Kidney tubule cell (primary cell): ENCODE data around the gene TOR2A.
"Not testable (repeated sequence)": the region's sequence is repeated elsewhere in the genome, so short reads cannot be mapped to it uniquely, and the experiment has no call there.

Experiments used
- DNase-seq: peaks from one replicate; pipeline ENCODE4 v3.0.0-alpha.2; 2018; ENCODE audit warnings: low spot score

The TOR2A gene

GRCh38 chr9:127768698-127769097 is 33.6 kb upstream of the TOR2A start:
- DNase-seq, result no peak

DNA sequence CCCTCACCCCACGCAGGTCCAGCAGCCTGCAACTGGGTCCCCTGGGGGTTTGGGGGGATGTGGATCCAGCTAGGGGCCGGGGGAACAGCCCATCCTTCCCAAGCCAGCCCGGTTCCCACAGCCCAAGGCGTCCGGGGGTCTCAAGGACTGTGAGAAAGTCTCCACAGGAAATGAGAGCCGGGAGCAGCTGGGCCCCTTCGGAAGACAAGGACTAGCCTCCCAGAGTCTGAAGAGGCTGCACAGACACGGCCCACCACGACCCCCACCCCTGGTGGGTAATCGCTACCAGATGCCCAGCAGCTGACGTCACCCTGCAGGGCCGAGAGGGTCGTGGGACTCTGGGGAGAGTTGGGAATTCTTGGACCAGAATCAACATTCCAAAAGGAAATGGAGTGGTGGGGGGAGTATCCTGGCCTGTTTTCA is 32.8 kb upstream of the TOR2A start:
- no peak for DNase-seq

DNA sequence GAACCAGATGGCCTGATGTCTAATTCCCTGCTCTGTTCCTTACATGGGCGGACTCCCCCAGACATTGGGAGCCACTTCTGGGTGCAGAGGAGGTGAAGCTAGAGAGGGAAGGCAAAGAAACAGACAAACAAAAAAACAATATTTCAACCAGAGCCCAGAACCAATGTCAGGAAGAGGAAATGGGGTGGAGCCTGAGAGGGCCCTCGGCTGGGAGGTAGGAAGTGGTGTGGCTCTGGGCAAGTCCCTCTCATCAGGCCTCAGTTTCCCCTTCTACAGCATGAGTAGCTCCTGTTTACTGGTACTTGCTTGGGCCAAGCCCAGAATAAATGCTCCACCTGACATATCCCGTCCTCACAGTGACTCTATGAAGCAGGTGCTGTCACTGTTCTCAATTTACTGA is 32.3 kb upstream of the TOR2A start:
- no peak for DNase-seq

DNA sequence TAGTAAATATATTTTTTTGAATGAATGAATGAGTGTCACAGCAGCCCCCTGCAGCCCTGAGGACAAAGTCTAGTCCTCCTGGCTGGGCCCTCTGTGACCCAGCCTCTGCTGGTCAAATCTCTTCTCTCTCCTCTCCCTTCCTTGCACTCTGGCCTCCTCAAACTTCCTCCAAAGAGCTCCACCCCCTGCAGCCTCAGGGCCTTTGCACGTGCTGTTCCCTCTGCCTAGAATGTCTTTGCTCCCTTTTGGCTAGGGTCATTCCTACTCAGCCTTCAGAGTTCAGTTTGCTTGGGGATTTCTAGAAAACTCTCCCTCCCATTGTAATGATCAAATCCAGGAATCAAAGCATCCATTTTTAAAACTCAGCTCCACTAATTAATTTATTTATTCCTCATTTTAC is 30.3 kb upstream of the TOR2A start:
- DNase-seq, result no peak

DNA sequence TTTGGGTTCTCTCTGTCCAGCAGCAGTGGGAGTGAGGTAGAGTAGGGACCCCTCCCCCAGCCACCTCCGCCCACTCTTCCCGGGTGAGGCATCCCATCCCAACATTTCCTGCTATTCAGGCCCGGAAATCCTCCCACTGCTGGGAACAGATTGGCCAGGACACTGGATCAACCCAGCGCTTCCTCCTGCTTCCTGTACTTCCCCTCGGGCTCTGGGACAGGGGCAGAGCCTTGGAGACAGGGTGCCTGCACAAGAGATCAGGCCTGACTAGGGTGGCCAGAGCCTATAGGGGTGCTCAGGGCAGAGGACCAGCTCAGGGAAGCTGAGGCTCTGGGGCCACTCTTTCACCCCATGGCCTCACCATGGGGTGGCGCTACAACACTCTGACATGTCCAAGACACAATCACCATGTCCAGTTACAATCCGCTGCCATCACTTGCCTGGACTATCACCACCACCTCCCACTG is 28.9 kb upstream of the TOR2A start:
- no peak for DNase-seq

DNA sequence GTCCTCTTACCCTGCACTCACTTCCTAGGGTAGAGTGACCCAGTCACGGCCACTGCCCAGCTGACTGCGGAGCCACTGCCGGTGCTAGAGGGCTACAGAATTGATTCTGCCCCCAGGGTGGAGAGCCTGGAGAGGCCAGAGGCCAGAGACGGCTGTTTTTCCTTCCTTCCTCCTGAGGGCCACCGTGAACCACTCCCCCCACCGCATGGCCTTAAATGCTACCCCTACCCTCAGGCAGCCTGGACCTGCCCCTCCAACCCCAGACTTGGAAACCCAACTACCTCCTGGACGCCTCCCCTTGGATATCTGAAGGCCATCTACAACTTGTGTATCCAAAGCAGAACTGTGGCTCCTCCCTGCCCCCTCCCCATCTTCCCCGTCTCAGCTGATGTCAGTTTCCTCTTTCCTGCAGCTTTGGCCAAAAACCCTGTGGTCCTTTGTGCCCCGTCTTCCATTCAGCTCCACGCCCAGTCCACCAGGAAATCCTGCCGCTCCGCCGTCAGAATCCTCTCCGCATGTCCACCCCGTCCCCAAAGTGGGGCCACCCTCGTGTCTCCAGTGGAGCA is 27.1 kb upstream of the TOR2A start:
- no peak for DNase-seq

DNA sequence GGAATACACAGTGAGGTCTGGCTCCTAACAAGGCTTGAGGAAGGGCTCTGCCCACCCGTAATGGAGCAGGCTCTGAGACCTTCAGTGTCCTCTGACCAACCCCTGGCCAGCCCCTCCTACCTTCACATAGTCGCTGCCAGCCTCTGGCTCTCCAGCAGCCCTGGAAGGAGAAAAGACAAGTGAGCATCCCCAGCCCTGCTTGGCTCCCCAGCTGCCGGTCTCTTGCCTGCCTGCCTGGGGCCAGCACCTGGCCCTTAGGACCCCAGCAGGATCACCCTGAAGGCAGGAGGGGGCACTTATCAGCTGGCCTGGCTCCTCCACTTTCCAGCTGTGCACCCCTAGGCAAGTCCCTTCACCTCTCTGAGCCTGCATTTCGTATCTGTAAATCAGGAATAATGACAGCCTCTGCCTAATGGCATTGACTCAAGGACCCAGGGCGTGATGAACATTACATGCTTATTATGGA is 26.4 kb upstream of the TOR2A start:
- no peak for DNase-seq

GRCh38 chr9:127761061-127761460 is 26.0 kb upstream of the TOR2A start:
- no peak for DNase-seq

DNA sequence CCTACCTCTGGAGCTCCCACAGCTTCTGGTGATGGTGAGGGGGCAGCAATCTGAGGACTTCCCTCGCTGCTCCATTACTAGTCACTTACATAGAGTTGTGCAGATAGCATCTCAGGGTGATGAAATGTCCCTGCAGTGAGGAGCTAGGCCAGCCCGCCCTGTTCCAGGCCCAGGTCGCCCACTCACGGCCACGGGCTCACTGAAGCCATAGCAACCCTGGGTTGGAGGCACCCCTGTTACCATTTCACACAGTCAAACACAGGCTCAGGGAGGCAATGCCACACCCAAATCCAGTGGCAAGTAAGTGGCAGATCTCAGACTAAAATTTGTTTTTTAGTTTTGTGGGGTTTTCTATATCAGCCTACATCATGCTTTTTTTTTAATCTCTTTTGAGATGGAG is 23.7 kb upstream of the TOR2A start:
- DNase-seq, result no peak

- DNase-seq, result not testable (repeated sequence)
These were observed 21.7 kb upstream of the TOR2A start for GRCh38 chr9:127756776-127757175.

- no peak for DNase-seq
These were observed 21.1 kb upstream of the TOR2A start for GRCh38 chr9:127756233-127756632.

GRCh38 chr9:127755061-127756060 is 20.3 kb upstream of the TOR2A start:
- no peak for DNase-seq

DNA sequence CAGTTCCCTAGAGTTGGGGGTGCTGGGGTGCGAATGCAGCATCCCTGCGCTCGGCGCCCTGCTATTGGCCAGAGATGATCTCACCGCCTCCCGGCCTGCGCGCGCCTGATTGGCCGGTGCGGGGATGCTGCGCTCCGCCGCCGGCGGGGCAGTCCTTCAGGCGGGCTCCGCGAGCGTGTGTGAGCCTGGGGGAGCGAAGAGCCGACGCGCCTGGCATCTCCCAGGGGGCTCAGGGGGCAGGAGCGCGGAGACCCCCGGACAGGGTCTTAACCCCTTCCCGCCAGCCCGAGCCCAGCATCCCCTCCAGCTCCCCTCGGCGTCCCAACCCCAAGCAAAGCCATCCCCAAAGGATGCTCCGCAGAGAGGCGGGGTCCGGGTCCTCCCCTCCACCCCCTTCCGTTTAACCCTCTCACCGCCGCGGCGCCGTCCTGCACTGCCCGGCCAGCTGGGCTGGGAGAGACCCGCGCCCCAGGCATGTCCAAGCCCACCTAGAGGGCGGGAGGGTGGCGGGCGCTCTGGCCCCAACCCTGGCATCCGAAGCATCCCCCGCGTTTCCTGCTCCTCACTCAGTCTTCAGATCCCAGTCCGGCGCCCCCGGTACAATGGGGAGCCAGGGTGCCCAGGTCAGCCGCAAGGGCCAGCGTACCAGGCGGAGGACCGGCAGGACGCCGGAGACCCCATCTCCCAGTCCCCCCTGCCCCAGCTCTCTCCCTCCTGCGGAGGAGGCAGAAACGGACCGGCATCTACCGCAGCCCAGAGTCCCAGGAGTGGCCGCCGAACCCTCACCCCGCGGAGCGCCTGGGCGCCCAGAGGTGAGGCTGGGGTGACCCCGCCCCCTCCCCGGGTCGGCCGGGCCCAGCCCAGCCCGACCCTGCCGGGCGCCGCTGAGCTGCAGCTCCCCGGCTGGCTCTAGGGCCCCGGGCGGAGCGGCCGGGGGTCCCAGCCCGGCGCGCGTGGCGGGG is 19.3 kb upstream of the TOR2A start:
- no peak for DNase-seq

DNA sequence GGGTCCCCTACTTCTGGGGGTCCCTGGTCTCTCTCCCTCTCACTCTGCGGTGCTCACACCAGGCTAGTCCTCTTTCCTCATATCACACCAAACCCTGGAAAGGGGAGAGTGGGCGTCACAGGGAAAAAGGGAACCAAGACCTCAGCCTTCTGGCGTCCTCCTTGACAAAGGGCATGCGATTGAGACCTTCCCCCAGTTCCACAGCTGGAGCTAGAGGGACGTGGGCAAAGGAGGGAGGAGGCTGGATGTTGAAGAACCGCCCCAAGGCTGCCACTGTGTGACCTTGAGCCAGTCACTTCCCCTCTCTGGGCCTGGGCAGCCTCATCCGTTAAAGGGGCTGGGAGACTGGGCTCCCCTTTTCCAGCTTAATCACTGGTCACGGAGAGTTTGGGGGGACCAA is 18.5 kb upstream of the TOR2A start:
- DNase-seq, result no peak

DNA sequence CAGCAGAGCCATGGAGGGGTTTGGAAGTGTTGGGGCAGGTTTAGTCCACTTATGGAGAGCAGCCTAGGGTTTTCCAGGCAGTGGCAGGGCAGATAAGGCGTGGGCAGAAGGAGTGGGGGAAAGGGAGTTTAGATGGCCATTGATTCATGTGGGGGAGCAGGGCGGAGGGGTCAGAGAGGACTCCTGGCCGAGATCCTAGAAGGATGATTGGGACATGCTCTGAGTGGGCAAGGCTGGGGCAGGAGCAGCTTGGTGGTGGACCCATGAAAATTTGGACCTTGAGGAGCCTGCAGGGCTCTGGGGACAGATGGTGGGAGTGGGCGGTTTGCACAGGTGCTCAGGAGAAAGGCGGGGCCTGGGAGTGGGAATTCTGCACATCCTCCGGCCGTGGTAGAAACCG is 18.1 kb upstream of the TOR2A start:
- DNase-seq, result no peak

DNA sequence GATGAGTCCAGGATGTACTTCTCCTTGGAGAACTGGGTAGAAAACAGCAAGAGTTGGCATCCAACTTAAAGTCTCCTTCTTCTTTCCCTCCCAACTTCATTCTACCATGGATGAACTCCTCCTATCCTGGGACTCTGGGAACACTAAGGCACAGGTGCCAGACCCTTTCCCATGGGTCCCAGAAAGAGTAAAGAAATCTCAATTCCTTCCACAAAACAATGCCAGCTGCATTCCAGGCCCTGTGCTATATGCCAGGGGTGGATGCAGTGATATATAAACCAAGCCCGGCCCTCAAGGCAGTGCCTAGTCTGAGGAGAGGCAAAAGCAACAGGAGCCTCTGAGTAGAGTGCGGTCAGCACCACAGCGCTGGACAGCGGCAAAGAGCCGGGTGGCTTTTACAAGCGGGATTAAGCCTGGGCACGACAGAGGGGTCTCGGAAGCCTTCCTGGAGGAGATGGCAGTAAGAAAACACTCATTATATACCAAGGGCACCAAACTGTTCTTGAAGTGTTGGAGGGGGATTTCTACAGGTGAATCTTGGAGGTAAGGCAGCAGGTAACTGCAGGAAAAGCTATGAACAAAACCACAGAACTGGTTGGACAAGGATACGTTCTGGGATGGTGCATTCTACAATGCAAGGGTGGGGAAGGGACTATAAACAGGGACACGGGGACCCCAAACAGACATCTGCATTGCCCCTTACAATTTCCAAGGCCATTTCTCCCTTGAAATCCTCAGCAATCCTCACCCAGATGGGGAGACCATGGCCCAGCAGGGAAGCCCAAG is 16.4 kb upstream of the TOR2A start:
- no peak for DNase-seq

DNA sequence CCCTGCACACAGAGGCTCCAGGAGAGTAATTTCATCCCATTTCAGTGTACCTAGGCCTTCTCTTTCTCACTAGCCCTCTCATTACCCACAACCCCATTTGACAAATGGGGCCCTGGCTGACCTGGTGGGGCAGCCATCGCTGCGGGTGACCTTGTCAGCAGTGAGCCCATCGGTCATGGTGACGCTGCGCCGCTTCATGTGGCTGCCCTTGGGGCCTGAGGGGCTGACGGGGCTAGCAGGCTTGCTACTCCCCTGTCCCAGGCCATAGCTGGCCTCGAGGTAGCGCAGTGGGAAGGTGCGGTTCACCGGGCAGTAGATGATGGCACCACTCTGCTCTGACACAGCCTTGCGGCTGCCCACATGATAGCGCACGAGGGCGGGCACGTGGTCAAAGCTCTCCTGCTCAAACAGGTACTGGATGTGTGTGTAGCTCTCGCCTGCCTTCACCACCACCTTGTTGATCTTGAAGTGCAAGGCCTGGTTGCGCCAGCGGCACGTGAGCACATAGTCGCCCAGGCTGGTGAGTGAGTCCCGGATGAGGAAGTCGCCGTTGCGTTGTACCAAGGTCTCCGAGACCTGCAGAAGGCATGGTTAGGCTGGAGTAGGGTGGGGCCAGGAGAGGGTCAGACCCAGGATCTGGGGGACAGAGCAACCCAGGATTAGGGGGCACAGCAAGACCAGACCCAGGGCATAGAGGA is 14.1 kb upstream of the TOR2A start:
- no peak for DNase-seq

- no peak for DNase-seq
These were observed 12.0 kb upstream of the TOR2A start for GRCh38 chr9:127746959-127747569.

DNA sequence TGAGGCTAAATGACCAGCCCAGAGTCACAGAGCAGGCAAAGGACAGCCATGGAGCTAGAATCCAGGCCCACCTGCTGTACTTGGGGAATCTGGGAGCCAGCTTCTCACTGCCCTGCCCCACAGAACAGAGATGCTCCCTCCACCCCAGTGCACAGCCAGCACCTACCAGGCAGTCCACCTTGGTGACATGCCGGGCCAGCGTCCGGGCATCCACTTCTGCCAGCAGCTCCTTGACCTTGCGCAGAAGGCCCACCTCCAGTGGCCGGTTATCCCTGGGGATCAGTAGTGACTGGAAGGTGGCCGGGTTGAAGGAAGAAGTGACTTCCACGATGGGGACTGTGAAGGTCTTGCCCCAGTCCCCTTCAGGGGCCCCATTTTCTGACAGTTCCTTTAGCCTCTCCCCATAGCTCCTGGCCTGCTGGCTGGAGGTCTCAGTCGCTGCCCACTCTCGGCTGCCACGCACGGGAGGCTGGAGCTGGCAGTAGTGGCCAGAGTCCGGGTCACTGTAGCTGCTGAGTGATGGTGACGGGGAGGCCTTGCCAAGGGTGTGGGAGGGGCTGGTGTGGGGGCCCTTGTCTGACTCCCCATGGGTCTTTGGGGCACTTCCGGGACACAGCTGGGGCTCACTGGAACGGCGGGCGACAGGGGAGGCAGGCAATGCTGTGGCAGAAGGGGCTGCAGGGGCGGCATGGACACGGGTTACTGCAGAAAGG is 9.5 kb upstream of the TOR2A start:
- DNase-seq, result no peak
